Skin of body (tissue), 2 donors: ENCODE data around the gene SORCS2. TPM values are rescaled to one million over a fixed set of nuclear protein-coding genes. Genes with fewer than 3 reads are reported as not detected.
"Not testable (repeated sequence)": the region's sequence is repeated elsewhere in the genome, so short reads cannot be mapped to it uniquely, and the experiment has no call there.

Source experiments
- DNase-seq: peaks from one replicate; lab custom pipeline; 2025; lab: John Stamatoyannopoulos, UW
- total RNA-seq: library from RNA; depleted of rRNA; stranded (reverse); fragments of >200 nt; gene quantifications from one replicate; pipeline ENCODE4 v1.2.3, GENCODE V29; 2014

Gene SORCS2
- total RNA-seq, 1 donor from 2014 or later: 5.8 TPM

GRCh38 chr4:7572894-7573293 lies 380.6 kb downstream of the SORCS2 start:
- DNase-seq: no peak

GRCh38 chr4:7573576-7574091 lies 381.3 kb downstream of the SORCS2 start:
- DNase-seq: no peak

- no peak for DNase-seq
Observed at GRCh38 chr4:7574287-7575014, 382.1 kb downstream of the SORCS2 start.

GRCh38 chr4:7575426-7575825 lies 383.1 kb downstream of the SORCS2 start:
- no peak for DNase-seq

- not testable (repeated sequence) for DNase-seq
Observed at GRCh38 chr4:7577361-7578039, 385.2 kb downstream of the SORCS2 start.

- DNase-seq: no peak
Observed at GRCh38 chr4:7581477-7581876, 389.1 kb downstream of the SORCS2 start.

GRCh38 chr4:7582313-7583097 lies 390.2 kb downstream of the SORCS2 start:
- DNase-seq: no peak

GRCh38 chr4:7584098-7584497 lies 391.8 kb downstream of the SORCS2 start:
- no peak for DNase-seq

GRCh38 chr4:7584606-7585159 lies 392.3 kb downstream of the SORCS2 start:
- no peak for DNase-seq

GRCh38 chr4:7585768-7586167 lies 393.4 kb downstream of the SORCS2 start:
- DNase-seq: no peak

GRCh38 chr4:7587433-7588405 lies 395.4 kb downstream of the SORCS2 start:
- no peak for DNase-seq

- DNase-seq: no peak
Observed at GRCh38 chr4:7590189-7590588, 397.9 kb downstream of the SORCS2 start.

- DNase-seq: no peak
Observed at GRCh38 chr4:7590899-7591298, 398.6 kb downstream of the SORCS2 start.

GRCh38 chr4:7591409-7592053 lies 399.2 kb downstream of the SORCS2 start:
- no peak for DNase-seq

- no peak for DNase-seq
Observed at GRCh38 chr4:7593646-7594412, 401.5 kb downstream of the SORCS2 start.

GRCh38 chr4:7595934-7596461 lies 403.7 kb downstream of the SORCS2 start:
- DNase-seq: no peak

GRCh38 chr4:7596918-7597606 lies 404.7 kb downstream of the SORCS2 start:
- DNase-seq: no peak
